GM19455 (cell line): ENCODE data around the gene EPHA10.
"Not testable (repeated sequence)": the region's sequence is repeated elsewhere in the genome, so short reads cannot be mapped to it uniquely, and the experiment has no call there.

Experiments
- ATAC-seq: cut with Tn5 transposase; IDR thresholded peaks from one replicate; pipeline ENCODE4 v1.9.1; 2021; ENCODE audit not compliant: unreplicated experiment

Gene EPHA10

GRCh38 chr1:37738619-37739018, 26.3 kb downstream of the EPHA10 start:
- ATAC-seq = not testable (repeated sequence)

GRCh38 chr1:37737975-37738374, 26.9 kb downstream of the EPHA10 start:
- ATAC-seq = not testable (repeated sequence)

GRCh38 chr1:37734629-37735591, 30.0 kb downstream of the EPHA10 start:
- no peak for ATAC-seq

GRCh38 chr1:37732111-37732780, 32.7 kb downstream of the EPHA10 start:
- no peak for ATAC-seq

GRCh38 chr1:37731312-37732019, 33.5 kb downstream of the EPHA10 start:
- ATAC-seq = no peak

GRCh38 chr1:37730376-37730775, 34.5 kb downstream of the EPHA10 start:
- no peak for ATAC-seq

- ATAC-seq = no peak
These were observed 36.5 kb downstream of the EPHA10 start for GRCh38 chr1:37728416-37728815.

GRCh38 chr1:37726751-37727585, 38.0 kb downstream of the EPHA10 start:
- ATAC-seq = no peak

- ATAC-seq = no peak
These were observed 38.9 kb downstream of the EPHA10 start for GRCh38 chr1:37725851-37726613.

- no peak for ATAC-seq
These were observed 40.3 kb downstream of the EPHA10 start for GRCh38 chr1:37724575-37724974.

GRCh38 chr1:37723390-37724078, 41.4 kb downstream of the EPHA10 start:
- no peak for ATAC-seq

- ATAC-seq = no peak
These were observed 41.9 kb downstream of the EPHA10 start for GRCh38 chr1:37723072-37723389.

- ATAC-seq = no peak
These were observed 42.5 kb downstream of the EPHA10 start for GRCh38 chr1:37722181-37723071.

- ATAC-seq = no peak
These were observed 43.4 kb downstream of the EPHA10 start for GRCh38 chr1:37721565-37721964.

- ATAC-seq = no peak
These were observed 44.4 kb downstream of the EPHA10 start for GRCh38 chr1:37720231-37721130.

GRCh38 chr1:37719572-37720195, 45.2 kb downstream of the EPHA10 start:
- no peak for ATAC-seq
